Panc1 (cell line): Measurements from ENCODE around the gene MSANTD2. TPM values are rescaled to one million over a fixed set of nuclear protein-coding genes. Genes with fewer than 3 reads are reported as not detected.

ENCODE experiments used
- ATAC-seq: fragments of 200-7000 bp; cut with Tn5 transposase; 2 replicates; pipeline ENCODE4 v1.9.1; 2020; ENCODE audit warnings: mild to moderate bottlenecking, moderate library complexity
- BruUV-seq: library from RNA; stranded (reverse); fragments of 400-500 nt; replicated peaks from 2 replicates; lab custom pipeline; 2021; lab: Mats Ljungman, UMichigan
- CTCF ChIA-PET: fragments of 300-600 bp; sonication (Branson Sonifier 250); formaldehyde crosslinking; loops from one replicate; lab custom pipeline; 2022; ENCODE audit warnings: antibody characterized with exemption; lab: Charles Lee
- POLR2A ChIA-PET: fragments of 300-600 bp; sonication (Branson Sonifier 250); formaldehyde crosslinking; loops from one replicate; lab custom pipeline; 2022; ENCODE audit warnings: antibody characterized with exemption; lab: Charles Lee
- DNase-seq: peaks from one replicate; pipeline ENCODE4 v3.0.0-alpha.2; 2010; ENCODE audit warnings: low read depth, low spot score
- H3K27ac ChIP-seq: 2 replicates; pipeline ENCODE4 v1.5.1; 2011; ENCODE audit warnings: mild to moderate bottlenecking, low read length, inconsistent platforms
- H3K27me3 ChIP-seq: fragments of 200-500 bp; sonication (Bioruptor generic); 2 replicates; pipeline ENCODE4 v1.6.0; 2014; ENCODE audit warnings: low read length, inconsistent platforms; ENCODE audit not compliant: control insufficient read depth, insufficient read depth
- H3K36me3 ChIP-seq: fragments of 200-500 bp; sonication (Bioruptor generic); 2 replicates; pipeline ENCODE4 v1.5.1; 2014; ENCODE audit warnings: inconsistent platforms, mild to moderate bottlenecking, low read length, moderate library complexity; ENCODE audit not compliant: control insufficient read depth, insufficient read depth
- H3K4me1 ChIP-seq: 2 replicates; pipeline ENCODE4 v1.5.1; 2011; ENCODE audit warnings: inconsistent platforms, mild to moderate bottlenecking, low read length, moderate library complexity; ENCODE audit not compliant: control insufficient read depth, insufficient read depth
- H3K4me3 ChIP-seq, 2 experiments: 2 replicates each; pipeline ENCODE4 v1.5.1; 2011 to 2012; ENCODE audit warnings: low read depth in 2 of 2, low read length in 2 of 2, mild to moderate bottlenecking in 2 of 2, inconsistent platforms in 1 of 2, moderate library complexity in 1 of 2
- H3K9me3 ChIP-seq: fragments of 200-500 bp; sonication (Bioruptor generic); 2 replicates; pipeline ENCODE4 v1.5.1; 2014; ENCODE audit warnings: low read depth, mild to moderate bottlenecking, inconsistent platforms, low read length, moderate library complexity; ENCODE audit not compliant: control insufficient read depth, insufficient read depth
- POLR2AphosphoS5 ChIP-seq: IDR thresholded peaks from 2 replicates; pipeline ENCODE4 v1.6.1; 2012; ENCODE audit warnings: mild to moderate bottlenecking, low read depth, low read length, moderate library complexity
- SIN3A ChIP-seq: IDR thresholded peaks from 2 replicates; pipeline ENCODE4 v1.6.1; 2012; ENCODE audit warnings: low read depth, mild to moderate bottlenecking, low read length, moderate library complexity, borderline replicate concordance; ENCODE audit not compliant: insufficient read depth
- TCF7L2 ChIP-seq: IDR thresholded peaks from 2 replicates; pipeline ENCODE4 v1.6.1; 2011; ENCODE audit warnings: mild to moderate bottlenecking, low read depth, low read length, inconsistent platforms
- in situ Hi-C: cut with HindIII; loops from 2 replicates; pipeline ENCODE4 v1.10.0; 2016; ENCODE audit warnings: low sequenced_read_pairs, low pct_unique_long_range_greater_than_20kb
- intact Hi-C: fragments of 100-400 bp; cut with micrococcal nuclease; formaldehyde crosslinking; loops from one replicate; pipeline ENCODE4 v1.10.0; 2022; ENCODE audit not compliant: unreplicated experiment
- total RNA-seq: library from RNA; stranded (reverse); gene quantifications from one replicate; pipeline ENCODE4 v1.2.1, GENCODE V29; 2021; ENCODE audit not compliant: unreplicated experiment
- TF ChIP-seq, protein P1 (sequence below), 2 experiments: IDR thresholded peaks; 2 replicates each; pipeline ENCODE4 v1.6.1; 2011 to 2012; ENCODE audit warnings: low read depth in 2 of 2, control low read depth in 1 of 2, low read length in 1 of 2, mild to moderate bottlenecking in 1 of 2, moderate library complexity in 1 of 2; ENCODE audit not compliant: insufficient read depth in 1 of 2
- TF ChIP-seq, protein P2 (sequence below): fragments of 450-650 bp; IDR thresholded peaks from 2 replicates; pipeline ENCODE4 v1.5.1; 2017; ENCODE audit warnings: mild to moderate bottlenecking

MSANTD2 gene
- total RNA-seq, 1 experiment from 2014 or later: 20.5 TPM

DNA sequence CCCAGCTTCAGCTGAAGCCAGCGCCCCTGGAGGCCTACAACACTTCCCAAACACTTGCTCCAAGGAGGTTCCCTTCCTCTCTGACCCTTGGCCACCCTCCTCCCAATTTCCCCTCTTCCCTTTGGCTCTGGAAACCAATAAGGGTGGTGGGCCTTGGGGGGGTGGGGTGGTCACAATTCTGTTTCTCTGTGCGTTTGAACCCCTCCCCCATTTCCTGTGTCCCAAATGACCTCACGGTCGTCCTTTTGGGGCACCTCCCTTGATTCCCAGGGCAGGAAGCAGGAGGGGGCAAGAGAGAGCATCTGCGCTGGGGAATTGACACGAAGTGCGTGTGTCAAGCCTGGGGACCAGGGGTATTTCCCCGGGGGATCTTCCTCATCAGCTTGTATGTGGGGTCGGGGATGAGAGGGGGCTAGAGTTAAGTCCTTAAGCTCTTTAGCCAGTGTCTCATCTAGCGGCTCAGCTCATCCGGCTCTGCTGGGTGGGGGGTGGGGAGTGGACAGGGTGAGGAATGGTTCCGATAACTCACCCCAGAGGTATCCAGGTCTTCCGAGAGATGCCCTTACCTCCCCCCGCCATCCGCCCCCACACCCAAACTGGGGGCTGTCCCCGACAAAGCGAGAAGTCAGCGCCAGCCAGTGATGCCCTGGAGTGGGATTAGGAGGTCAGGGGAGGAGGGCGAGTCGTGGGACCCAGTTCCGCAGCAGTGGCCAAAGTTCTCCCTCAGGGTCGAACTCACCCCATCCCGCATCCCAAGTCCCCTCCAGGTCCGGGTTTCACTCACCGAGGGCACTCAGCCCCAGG lies 38.7 kb downstream of the MSANTD2 start:
- no peaks in the 10 kb centered on the region; the same call in none of the 2 replicates for H3K36me3 ChIP-seq
- POLR2A ChIA-PET: no interaction called here
- H3K4me1 ChIP-seq: peaks cover 7% of the 10 kb centered on the region; the same call in 1 of the 2 replicates
- H3K27ac ChIP-seq: no peak overlapping the region
- peak overlapping the region; percentile 59 to 88 for H3K4me3 ChIP-seq
- no peak for ATAC-seq
- no peaks in the 10 kb centered on the region for H3K9me3 ChIP-seq
- no TSS peak for BruUV-seq
- no peak for DNase-seq
- in situ Hi-C loops: no loop called here
- intact Hi-C loops: loop anchor here (2.0 to 5.0 kb wide), 2 partner anchors 36 to 75 kb away; no protein-coding TSS in a partner anchor
- TF ChIP-seq, protein P1, sequence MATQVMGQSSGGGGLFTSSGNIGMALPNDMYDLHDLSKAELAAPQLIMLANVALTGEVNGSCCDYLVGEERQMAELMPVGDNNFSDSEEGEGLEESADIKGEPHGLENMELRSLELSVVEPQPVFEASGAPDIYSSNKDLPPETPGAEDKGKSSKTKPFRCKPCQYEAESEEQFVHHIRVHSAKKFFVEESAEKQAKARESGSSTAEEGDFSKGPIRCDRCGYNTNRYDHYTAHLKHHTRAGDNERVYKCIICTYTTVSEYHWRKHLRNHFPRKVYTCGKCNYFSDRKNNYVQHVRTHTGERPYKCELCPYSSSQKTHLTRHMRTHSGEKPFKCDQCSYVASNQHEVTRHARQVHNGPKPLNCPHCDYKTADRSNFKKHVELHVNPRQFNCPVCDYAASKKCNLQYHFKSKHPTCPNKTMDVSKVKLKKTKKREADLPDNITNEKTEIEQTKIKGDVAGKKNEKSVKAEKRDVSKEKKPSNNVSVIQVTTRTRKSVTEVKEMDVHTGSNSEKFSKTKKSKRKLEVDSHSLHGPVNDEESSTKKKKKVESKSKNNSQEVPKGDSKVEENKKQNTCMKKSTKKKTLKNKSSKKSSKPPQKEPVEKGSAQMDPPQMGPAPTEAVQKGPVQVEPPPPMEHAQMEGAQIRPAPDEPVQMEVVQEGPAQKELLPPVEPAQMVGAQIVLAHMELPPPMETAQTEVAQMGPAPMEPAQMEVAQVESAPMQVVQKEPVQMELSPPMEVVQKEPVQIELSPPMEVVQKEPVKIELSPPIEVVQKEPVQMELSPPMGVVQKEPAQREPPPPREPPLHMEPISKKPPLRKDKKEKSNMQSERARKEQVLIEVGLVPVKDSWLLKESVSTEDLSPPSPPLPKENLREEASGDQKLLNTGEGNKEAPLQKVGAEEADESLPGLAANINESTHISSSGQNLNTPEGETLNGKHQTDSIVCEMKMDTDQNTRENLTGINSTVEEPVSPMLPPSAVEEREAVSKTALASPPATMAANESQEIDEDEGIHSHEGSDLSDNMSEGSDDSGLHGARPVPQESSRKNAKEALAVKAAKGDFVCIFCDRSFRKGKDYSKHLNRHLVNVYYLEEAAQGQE (IDR thresholded peaks at IDR 0.05; ENCODE audit: insufficient read depth in 1 of 2, low read depth in 2 of 2, low read length in 1 of 2): no peak
- no peak for TF ChIP-seq TCF7L2
- no peak for TF ChIP-seq POLR2AphosphoS5
- TF ChIP-seq, protein P2, sequence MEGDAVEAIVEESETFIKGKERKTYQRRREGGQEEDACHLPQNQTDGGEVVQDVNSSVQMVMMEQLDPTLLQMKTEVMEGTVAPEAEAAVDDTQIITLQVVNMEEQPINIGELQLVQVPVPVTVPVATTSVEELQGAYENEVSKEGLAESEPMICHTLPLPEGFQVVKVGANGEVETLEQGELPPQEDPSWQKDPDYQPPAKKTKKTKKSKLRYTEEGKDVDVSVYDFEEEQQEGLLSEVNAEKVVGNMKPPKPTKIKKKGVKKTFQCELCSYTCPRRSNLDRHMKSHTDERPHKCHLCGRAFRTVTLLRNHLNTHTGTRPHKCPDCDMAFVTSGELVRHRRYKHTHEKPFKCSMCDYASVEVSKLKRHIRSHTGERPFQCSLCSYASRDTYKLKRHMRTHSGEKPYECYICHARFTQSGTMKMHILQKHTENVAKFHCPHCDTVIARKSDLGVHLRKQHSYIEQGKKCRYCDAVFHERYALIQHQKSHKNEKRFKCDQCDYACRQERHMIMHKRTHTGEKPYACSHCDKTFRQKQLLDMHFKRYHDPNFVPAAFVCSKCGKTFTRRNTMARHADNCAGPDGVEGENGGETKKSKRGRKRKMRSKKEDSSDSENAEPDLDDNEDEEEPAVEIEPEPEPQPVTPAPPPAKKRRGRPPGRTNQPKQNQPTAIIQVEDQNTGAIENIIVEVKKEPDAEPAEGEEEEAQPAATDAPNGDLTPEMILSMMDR: no peak
- TF ChIP-seq SIN3A: no peak
- H3K27me3 ChIP-seq: no peaks in the 10 kb centered on the region
- CTCF ChIA-PET: interaction anchor here (0.6 to 0.7 kb wide), 3 partner anchors 32 to 456 kb away, joined by 4 to 11 read pairs (median 6); no protein-coding TSS in a partner anchor

DNA sequence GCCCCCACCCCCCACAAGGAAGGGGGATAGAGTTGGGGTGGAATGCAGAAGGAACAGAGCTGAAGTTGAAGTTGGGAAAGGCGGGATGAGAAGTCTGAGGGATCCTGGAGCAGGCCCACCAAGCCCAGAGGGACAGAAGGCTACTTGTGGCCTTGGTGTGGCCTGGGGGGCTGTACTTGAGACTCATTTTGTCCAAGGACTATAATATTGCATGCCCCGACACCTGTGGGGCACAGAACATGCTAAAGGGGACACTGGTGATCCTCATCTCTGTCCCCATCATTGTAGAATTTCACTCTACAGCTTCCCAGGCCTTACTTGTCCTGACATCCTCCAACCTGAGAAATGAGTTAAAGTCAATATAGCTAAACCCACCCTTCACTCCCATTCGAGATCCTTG lies 39.4 kb downstream of the MSANTD2 start:
- no TSS peak for BruUV-seq
- Histone ChIP-seq H3K4me3 (no peak overlapping the region), H3K4me1 (peaks cover 7% of the 10 kb centered on the region; the same call in 1 of the 2 replicates), H3K36me3 (no peaks in the 10 kb centered on the region; the same call in 1 of the 2 replicates), H3K27me3 (no peaks in the 10 kb centered on the region), H3K27ac (no peak overlapping the region), H3K9me3 (no peaks in the 10 kb centered on the region)
- ATAC-seq (no peak), DNase-seq (no peak)
- intact Hi-C loops (loop anchor here (5.0 kb wide), 1 partner anchor 36 kb away; no protein-coding TSS in a partner anchor), in situ Hi-C loops (no loop called here)
- no peak for TF ChIP-seq POLR2AphosphoS5
- POLR2A ChIA-PET: no interaction called here
- CTCF ChIA-PET: interaction anchor here (0.7 kb wide), 1 partner anchor 79 kb away, joined by 11 read pairs; no protein-coding TSS in a partner anchor
